Fibroblast of lung (primary cell): Measurements from ENCODE around the gene SEMA4D. TPM values are rescaled to one million over a fixed set of nuclear protein-coding genes. Genes with fewer than 3 reads are reported as not detected.

Experiments
- DNase-seq, 2 donors: peaks; one replicate each; pipeline versions ENCODE4 v3.0.0 to v3.0.0-alpha.2; 2010; ENCODE audit warnings: low read depth in 2 of 2
- H2AFZ ChIP-seq: 2 replicates; pipeline ENCODE4 v1.5.1; 2012; ENCODE audit warnings: low read length, control low read depth, inconsistent platforms
- H3K27ac ChIP-seq: 2 replicates; pipeline ENCODE4 v1.5.1; 2011; ENCODE audit warnings: low read length, control low read depth; ENCODE audit not compliant: insufficient read depth
- H3K27me3 ChIP-seq: 2 replicates; pipeline ENCODE4 v1.5.1; 2011; ENCODE audit warnings: mild to moderate bottlenecking, low read length; ENCODE audit not compliant: control insufficient read depth, insufficient read depth
- H3K36me3 ChIP-seq: 2 replicates; pipeline ENCODE4 v1.5.1; 2011; ENCODE audit warnings: low read length; ENCODE audit not compliant: control insufficient read depth, insufficient read depth
- H3K4me1 ChIP-seq: 2 replicates; pipeline ENCODE4 v1.5.1; 2011; ENCODE audit warnings: low read length; ENCODE audit not compliant: control insufficient read depth, insufficient read depth; ENCODE audit errors: extremely low read depth
- H3K4me2 ChIP-seq: 2 replicates; pipeline ENCODE4 v1.5.1; 2011; ENCODE audit warnings: low read length, control low read depth; ENCODE audit not compliant: insufficient read depth; ENCODE audit errors: extremely low read depth
- H3K4me3 ChIP-seq, 4 experiments: fragments of 200-600 bp in 1 of 4; sonication (generic) in 1 of 4; replicated peaks in 1 of 4; 2 replicates each; pipeline ENCODE4 v1.5.1; 2011 to 2016; ENCODE audit warnings: low read length in 4 of 4, low read depth in 3 of 4, mild to moderate bottlenecking in 3 of 4, control low read depth in 2 of 4, inconsistent platforms in 1 of 4, mixed read lengths in 1 of 4; ENCODE audit not compliant: insufficient read depth in 1 of 4; ENCODE audit errors: control extremely low read depth in 1 of 4
- H3K79me2 ChIP-seq: 2 replicates; pipeline ENCODE4 v1.5.1; 2012; ENCODE audit warnings: mild to moderate bottlenecking, low read length, inconsistent platforms; ENCODE audit not compliant: control insufficient read depth, insufficient read depth
- H3K9ac ChIP-seq: 2 replicates; pipeline ENCODE4 v1.5.1; 2011; ENCODE audit warnings: mild to moderate bottlenecking, low read length, control low read depth; ENCODE audit not compliant: insufficient read depth
- H3K9me3 ChIP-seq: 2 replicates; pipeline ENCODE4 v1.5.1; 2012; ENCODE audit warnings: low read depth, low read length; ENCODE audit not compliant: control insufficient read depth, insufficient read depth
- H4K20me1 ChIP-seq: 2 replicates; pipeline ENCODE4 v1.5.1; 2011; ENCODE audit warnings: low read length; ENCODE audit not compliant: control insufficient read depth, insufficient read depth; ENCODE audit errors: extremely low read depth
- EZH2 ChIP-seq: IDR thresholded peaks from 2 replicates; pipeline ENCODE4 v1.5.1; 2012; ENCODE audit warnings: low read length, control low read depth, mild to moderate bottlenecking; ENCODE audit errors: missing control alignments
- polyA plus RNA-seq, 2 donors: library from polyadenylated mRNA; depleted of rRNA in 1 of 2; stranded (reverse) in 1 of 2; unstranded in 1 of 2; fragments of >200 nt; gene quantifications; 2 replicates each; pipeline ENCODE4 v1.2.1, GENCODE V29; 2011 to 2012; ENCODE audit warnings: missing spikeins in 1 of 2
- total RNA-seq: library from RNA; depleted of rRNA; stranded (reverse); fragments of >200 nt; gene quantifications from 2 replicates; pipeline ENCODE4 v1.2.1, GENCODE V29; 2014
- TF ChIP-seq, protein P1 (sequence below), 2 donors: IDR thresholded peaks in 1 of 2; conservative IDR thresholded peaks in 1 of 2; 1 replicate in 1 of 2; 2 replicates in 1 of 2; pipeline ENCODE4 v1.5.1; 2011 to 2012; ENCODE audit warnings: low read length in 2 of 2, control low read depth in 1 of 2, inconsistent platforms in 1 of 2, low read depth in 1 of 2, mild to moderate bottlenecking in 1 of 2

Gene SEMA4D
- total and polyA plus RNA-seq, 2 donors (not counting 1 experiment from before 2014, with no cell fraction given): 0.67 to 2.6 TPM

DNA sequence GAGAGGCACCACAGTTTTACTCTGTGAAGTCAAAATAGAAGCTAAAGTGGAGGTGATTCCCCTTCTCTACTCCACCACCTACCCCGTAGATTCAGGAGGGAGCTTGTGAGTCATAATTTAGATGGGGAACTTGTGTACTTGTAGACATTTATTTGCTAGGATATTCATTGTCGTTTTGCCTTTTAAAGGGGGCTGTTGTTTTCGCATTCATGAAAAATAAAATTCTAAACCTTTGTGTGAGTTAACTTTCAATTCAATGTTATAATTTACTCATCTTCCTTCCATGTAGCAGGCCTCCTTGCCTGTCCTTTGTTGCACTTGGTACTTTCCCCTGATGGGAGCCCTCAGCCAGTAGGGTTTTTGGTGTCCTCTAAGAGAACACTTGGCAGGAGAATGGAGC lies 157.6 kb downstream of the SEMA4D start:
- no peaks in the 10 kb centered on the region for H3K27me3 ChIP-seq
- no peaks in the 10 kb centered on the region for H3K4me1 ChIP-seq
- H3K36me3 ChIP-seq: peaks cover 4% of the 10 kb centered on the region
- no peak overlapping the region for H3K27ac ChIP-seq
- no peaks in the 10 kb centered on the region for H4K20me1 ChIP-seq
- H3K9ac ChIP-seq: no peak overlapping the region
- DNase-seq: no peak
- H3K4me3 ChIP-seq: no peak overlapping the region
- no peaks in the 10 kb centered on the region for H3K9me3 ChIP-seq
- no peak overlapping the region for H2AFZ ChIP-seq
- H3K79me2 ChIP-seq: no peaks in the 10 kb centered on the region
- H3K4me2 ChIP-seq: no peak overlapping the region
- TF ChIP-seq, protein P1, sequence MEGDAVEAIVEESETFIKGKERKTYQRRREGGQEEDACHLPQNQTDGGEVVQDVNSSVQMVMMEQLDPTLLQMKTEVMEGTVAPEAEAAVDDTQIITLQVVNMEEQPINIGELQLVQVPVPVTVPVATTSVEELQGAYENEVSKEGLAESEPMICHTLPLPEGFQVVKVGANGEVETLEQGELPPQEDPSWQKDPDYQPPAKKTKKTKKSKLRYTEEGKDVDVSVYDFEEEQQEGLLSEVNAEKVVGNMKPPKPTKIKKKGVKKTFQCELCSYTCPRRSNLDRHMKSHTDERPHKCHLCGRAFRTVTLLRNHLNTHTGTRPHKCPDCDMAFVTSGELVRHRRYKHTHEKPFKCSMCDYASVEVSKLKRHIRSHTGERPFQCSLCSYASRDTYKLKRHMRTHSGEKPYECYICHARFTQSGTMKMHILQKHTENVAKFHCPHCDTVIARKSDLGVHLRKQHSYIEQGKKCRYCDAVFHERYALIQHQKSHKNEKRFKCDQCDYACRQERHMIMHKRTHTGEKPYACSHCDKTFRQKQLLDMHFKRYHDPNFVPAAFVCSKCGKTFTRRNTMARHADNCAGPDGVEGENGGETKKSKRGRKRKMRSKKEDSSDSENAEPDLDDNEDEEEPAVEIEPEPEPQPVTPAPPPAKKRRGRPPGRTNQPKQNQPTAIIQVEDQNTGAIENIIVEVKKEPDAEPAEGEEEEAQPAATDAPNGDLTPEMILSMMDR (conservative IDR thresholded peaks at IDR 0.05 in 1 of 2, IDR thresholded peaks at IDR 0.05 in 1 of 2; ENCODE audit: low read depth in 1 of 2, low read length in 2 of 2): no peak
- no peak for TF ChIP-seq EZH2

GRCh38 chr9:89339807-89340206 lies 158.1 kb downstream of the SEMA4D start:
- Histone ChIP-seq H3K27me3 (no peaks in the 10 kb centered on the region), H3K4me3 (no peak overlapping the region), H3K36me3 (peaks cover 3% of the 10 kb centered on the region), H3K27ac (no peak overlapping the region), H3K9me3 (no peaks in the 10 kb centered on the region), H3K79me2 (no peaks in the 10 kb centered on the region), H3K4me1 (no peaks in the 10 kb centered on the region), H2AFZ (no peak overlapping the region), H3K4me2 (no peak overlapping the region), H3K9ac (no peak overlapping the region), H4K20me1 (no peaks in the 10 kb centered on the region)
- DNase-seq: no peak
- TF ChIP-seq, protein P1 (conservative IDR thresholded peaks at IDR 0.05 in 1 of 2, IDR thresholded peaks at IDR 0.05 in 1 of 2; ENCODE audit: low read depth in 1 of 2, low read length in 2 of 2): no peak
- TF ChIP-seq EZH2: no peak

GRCh38 chr9:89330513-89330912 lies 167.4 kb downstream of the SEMA4D start:
- Histone ChIP-seq H2AFZ (no peak overlapping the region), H3K4me1 (no peaks in the 10 kb centered on the region), H3K4me2 (no peak overlapping the region), H4K20me1 (no peaks in the 10 kb centered on the region), H3K36me3 (peaks cover 11% of the 10 kb centered on the region), H3K9ac (no peak overlapping the region), H3K27ac (no peak overlapping the region), H3K4me3 (no peak overlapping the region), H3K79me2 (no peaks in the 10 kb centered on the region), H3K9me3 (no peaks in the 10 kb centered on the region), H3K27me3 (no peaks in the 10 kb centered on the region)
- TF ChIP-seq EZH2: no peak
- TF ChIP-seq, protein P1 (conservative IDR thresholded peaks at IDR 0.05 in 1 of 2, IDR thresholded peaks at IDR 0.05 in 1 of 2; ENCODE audit: low read depth in 1 of 2, low read length in 2 of 2): no peak
- no peak for DNase-seq
